Measurements from ENCODE around the gene SRBD1. TPM values are rescaled to one million over a fixed set of nuclear protein-coding genes. Genes with fewer than 3 reads are reported as not detected.

The SRBD1 gene
- total and polyA plus RNA-seq, 8 donors = 4.4 to 45.7 (median 25.5) TPM

GRCh38 chr2:45631955-45632354 lies 20.9 kb upstream of the SRBD1 start:
- H3K4me1 ChIP-seq = peaks cover 9 to 11% (median 10%) of the 10 kb centered on the region in 4 donors

GRCh38 chr2:45631319-45631718 lies 20.3 kb upstream of the SRBD1 start:
- no peak overlapping the region for H3K4me3 ChIP-seq
- H3K27ac ChIP-seq = no peak overlapping the region
- intact Hi-C loops (cut with DNase I; ENCODE audit: low total_unique reads) = no loop called here
- H3K36me3 ChIP-seq = no peaks in the 10 kb centered on the region
- H3K9me3 ChIP-seq = no peaks in the 10 kb centered on the region
- WGBS, 5 donors = 91 to 95% (median 93%) methylated on average over 3 of the region's 3 CpGs
- TF ChIP-seq CTCF (IDR thresholded peaks at IDR 0.05) = no peak
- TF ChIP-seq POLR2AphosphoS5 (IDR thresholded peaks at IDR 0.05) = no peak
- no peak for TF ChIP-seq EP300 (IDR thresholded peaks at IDR 0.05)
- TF ChIP-seq POLR2A (IDR thresholded peaks at IDR 0.05) = no peak
- DNase-seq = no peak
- peaks cover 13 to 16% (median 15%) of the 10 kb centered on the region in 4 donors for H3K4me1 ChIP-seq
- no peaks in the 10 kb centered on the region for H3K27me3 ChIP-seq

More at GRCh38 chr2:45631955-45632354, 20.9 kb upstream of the SRBD1 start:
- no peak overlapping the region for H3K4me3 ChIP-seq
- intact Hi-C loops (cut with DNase I; ENCODE audit: low total_unique reads) = no loop called here
- no peaks in the 10 kb centered on the region for H3K9me3 ChIP-seq
- no peak for DNase-seq
- H3K27ac ChIP-seq = no peak overlapping the region
- 77 to 87% (median 78%) methylated on average over 3 of the region's 3 CpGs for WGBS, 5 donors
- TF ChIP-seq CTCF (IDR thresholded peaks at IDR 0.05) = no peak
- TF ChIP-seq POLR2A (IDR thresholded peaks at IDR 0.05) = no peak
- no peak for TF ChIP-seq POLR2AphosphoS5 (IDR thresholded peaks at IDR 0.05)
- TF ChIP-seq EP300 (IDR thresholded peaks at IDR 0.05) = no peak
- no peaks in the 10 kb centered on the region for H3K36me3 ChIP-seq
- no peaks in the 10 kb centered on the region for H3K27me3 ChIP-seq

GRCh38 chr2:45629971-45630370 lies 18.9 kb upstream of the SRBD1 start:
- intact Hi-C loops (cut with DNase I; ENCODE audit: low total_unique reads) = no loop called here
- H3K4me3 ChIP-seq = no peak overlapping the region
- 30 to 72% (median 57%) methylated on average over 1 of the region's 1 CpG for WGBS, 5 donors

GRCh38 chr2:45627911-45628310 lies 16.8 kb upstream of the SRBD1 start:
- Histone ChIP-seq H3K4me1 (peaks cover 23 to 36% (median 28%) of the 10 kb centered on the region in 4 donors), H3K27me3 (no peaks in the 10 kb centered on the region), H3K9me3 (no peaks in the 10 kb centered on the region), H3K27ac (peak overlapping the region in 1 of 5 donors; percentile 78), H3K4me3 (no peak overlapping the region), H3K36me3 (no peaks in the 10 kb centered on the region)
- no peak for TF ChIP-seq CTCF (IDR thresholded peaks at IDR 0.05)
- WGBS, 5 donors = 71 to 87% (median 79%) methylated on average over 1 of the region's 1 CpG
- intact Hi-C loops (cut with DNase I; ENCODE audit: low total_unique reads) = no loop called here
- no peak for DNase-seq

More at GRCh38 chr2:45629971-45630370, 18.9 kb upstream of the SRBD1 start:
- H3K27ac ChIP-seq = no peak overlapping the region
- TF ChIP-seq EP300 (IDR thresholded peaks at IDR 0.05) = no peak
- no peak for TF ChIP-seq POLR2AphosphoS5 (IDR thresholded peaks at IDR 0.05)
- TF ChIP-seq CTCF (IDR thresholded peaks at IDR 0.05) = no peak
- TF ChIP-seq POLR2A (IDR thresholded peaks at IDR 0.05) = no peak
- H3K27me3 ChIP-seq = no peaks in the 10 kb centered on the region
- peaks cover 23 to 28% (median 27%) of the 10 kb centered on the region in 4 donors for H3K4me1 ChIP-seq
- no peaks in the 10 kb centered on the region for H3K9me3 ChIP-seq
- no peaks in the 10 kb centered on the region for H3K36me3 ChIP-seq
- no peak for DNase-seq

Data from stomach (tissue), 9 donors.